H1 (cell line): ENCODE measurements around the gene ABCG8.
"Not testable (repeated sequence)": the region's sequence is repeated elsewhere in the genome, so short reads cannot be mapped to it uniquely, and the experiment has no call there.

Experiments used
- CTCF ChIP-seq, 3 experiments: IDR thresholded peaks; 1 replicate in 2 of 3; 2 replicates in 1 of 3; pipeline versions ENCODE4 v1.5.1 to v1.6.1; 2011; ENCODE audit warnings: low read length in 3 of 3, mild to moderate bottlenecking in 3 of 3, inconsistent platforms in 2 of 3, low read depth in 1 of 3, moderate library complexity in 1 of 3; ENCODE audit not compliant: insufficient read depth in 1 of 3; ENCODE audit errors: control extremely low read depth in 1 of 3
- EP300 ChIP-seq, 2 experiments: IDR thresholded peaks; 1 replicate in 1 of 2; 2 replicates in 1 of 2; pipeline ENCODE4 v1.6.1; 2011 to 2012; ENCODE audit warnings: low read depth in 2 of 2, low read length in 2 of 2, mild to moderate bottlenecking in 2 of 2, borderline replicate concordance in 1 of 2, inconsistent platforms in 1 of 2, moderate library complexity in 1 of 2
- POLR2AphosphoS5 ChIP-seq: IDR thresholded peaks from 2 replicates; pipeline ENCODE4 v1.6.1; 2011; ENCODE audit warnings: low read depth, low read length

DNA sequence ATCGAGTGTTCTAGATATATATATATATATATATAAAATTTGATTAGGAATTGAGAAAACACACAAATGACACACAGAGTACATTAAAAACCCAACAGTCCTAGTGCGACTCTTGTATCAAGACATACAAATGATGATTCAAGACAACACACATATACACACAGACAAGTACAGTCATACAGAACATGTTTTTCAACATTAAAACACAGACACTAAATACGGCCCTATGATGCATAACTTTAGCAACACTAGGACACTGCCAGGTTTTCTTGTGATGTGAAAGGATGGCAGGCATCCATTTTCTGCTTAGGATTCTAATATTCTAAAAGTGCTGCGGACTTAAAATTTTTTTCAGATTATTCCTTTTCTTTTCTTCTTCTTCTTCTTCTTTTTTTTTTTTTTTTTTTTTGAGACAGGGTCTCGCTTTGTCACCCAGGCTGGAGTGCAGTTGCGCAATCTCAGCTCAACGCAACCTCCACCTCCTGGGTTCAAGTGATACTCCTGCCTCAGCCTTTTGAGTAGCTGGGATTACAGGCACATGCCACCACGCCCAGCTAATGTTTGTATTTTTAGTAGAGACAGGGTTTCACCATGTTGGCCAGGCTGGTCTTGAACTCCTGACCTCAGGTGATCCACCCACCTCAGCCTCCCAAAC, 72.5 kb downstream of the ABCG8 start:
- not testable (repeated sequence) for TF ChIP-seq POLR2AphosphoS5; EP300 (IDR thresholded peaks at IDR 0.05; ENCODE audit: borderline replicate concordance in 1 of 2, low read depth in 2 of 2, low read length in 2 of 2); CTCF (IDR thresholded peaks at IDR 0.05; ENCODE audit: control extremely low read depth in 1 of 3, insufficient read depth in 1 of 3, low read depth in 1 of 3, low read length in 3 of 3)
